Adrenal gland (tissue), 5 donors: Measurements from ENCODE around the gene SVIL.

Experiments used
- CTCF ChIP-seq, 6 experiments: fragments of 450-650 bp in 4 of 6; fragments of 200-600 bp in 2 of 6; sonication (generic) in 1 of 6; IDR thresholded peaks; 1 replicate in 5 of 6; 2 replicates in 1 of 6; pipeline versions ENCODE4 v1.5.1 to v1.8.0; 2016 to 2021; ENCODE audit warnings: antibody characterized with exemption in 6 of 6, mild to moderate bottlenecking in 2 of 6, moderate library complexity in 1 of 6
- POLR2A ChIP-seq, 2 donors: fragments of 450-650 bp; IDR thresholded peaks; one replicate each; pipeline ENCODE4 v1.6.1; 2017; ENCODE audit warnings: antibody characterized with exemption in 2 of 2, mild to moderate bottlenecking in 2 of 2, moderate library complexity in 1 of 2
- donor health status: DM: no; HTN: no; CAD: no.

- TF ChIP-seq CTCF (IDR thresholded peaks at IDR 0.05) (no peak), POLR2A (IDR thresholded peaks at IDR 0.05) (no peak)
These were observed 26.1 kb downstream of the SVIL start for GRCh38 chr10:29608476-29609301.
